ENCODE results near the gene RAB3GAP2.
"Not testable (repeated sequence)": the region's sequence is repeated elsewhere in the genome, so short reads cannot be mapped to it uniquely, and the experiment has no call there.

RAB3GAP2 gene, protein sequence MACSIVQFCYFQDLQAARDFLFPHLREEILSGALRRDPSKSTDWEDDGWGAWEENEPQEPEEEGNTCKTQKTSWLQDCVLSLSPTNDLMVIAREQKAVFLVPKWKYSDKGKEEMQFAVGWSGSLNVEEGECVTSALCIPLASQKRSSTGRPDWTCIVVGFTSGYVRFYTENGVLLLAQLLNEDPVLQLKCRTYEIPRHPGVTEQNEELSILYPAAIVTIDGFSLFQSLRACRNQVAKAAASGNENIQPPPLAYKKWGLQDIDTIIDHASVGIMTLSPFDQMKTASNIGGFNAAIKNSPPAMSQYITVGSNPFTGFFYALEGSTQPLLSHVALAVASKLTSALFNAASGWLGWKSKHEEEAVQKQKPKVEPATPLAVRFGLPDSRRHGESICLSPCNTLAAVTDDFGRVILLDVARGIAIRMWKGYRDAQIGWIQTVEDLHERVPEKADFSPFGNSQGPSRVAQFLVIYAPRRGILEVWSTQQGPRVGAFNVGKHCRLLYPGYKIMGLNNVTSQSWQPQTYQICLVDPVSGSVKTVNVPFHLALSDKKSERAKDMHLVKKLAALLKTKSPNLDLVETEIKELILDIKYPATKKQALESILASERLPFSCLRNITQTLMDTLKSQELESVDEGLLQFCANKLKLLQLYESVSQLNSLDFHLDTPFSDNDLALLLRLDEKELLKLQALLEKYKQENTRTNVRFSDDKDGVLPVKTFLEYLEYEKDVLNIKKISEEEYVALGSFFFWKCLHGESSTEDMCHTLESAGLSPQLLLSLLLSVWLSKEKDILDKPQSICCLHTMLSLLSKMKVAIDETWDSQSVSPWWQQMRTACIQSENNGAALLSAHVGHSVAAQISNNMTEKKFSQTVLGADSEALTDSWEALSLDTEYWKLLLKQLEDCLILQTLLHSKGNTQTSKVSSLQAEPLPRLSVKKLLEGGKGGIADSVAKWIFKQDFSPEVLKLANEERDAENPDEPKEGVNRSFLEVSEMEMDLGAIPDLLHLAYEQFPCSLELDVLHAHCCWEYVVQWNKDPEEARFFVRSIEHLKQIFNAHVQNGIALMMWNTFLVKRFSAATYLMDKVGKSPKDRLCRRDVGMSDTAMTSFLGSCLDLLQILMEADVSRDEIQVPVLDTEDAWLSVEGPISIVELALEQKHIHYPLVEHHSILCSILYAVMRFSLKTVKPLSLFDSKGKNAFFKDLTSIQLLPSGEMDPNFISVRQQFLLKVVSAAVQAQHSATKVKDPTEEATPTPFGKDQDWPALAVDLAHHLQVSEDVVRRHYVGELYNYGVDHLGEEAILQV (N-terminal part only)

DNA sequence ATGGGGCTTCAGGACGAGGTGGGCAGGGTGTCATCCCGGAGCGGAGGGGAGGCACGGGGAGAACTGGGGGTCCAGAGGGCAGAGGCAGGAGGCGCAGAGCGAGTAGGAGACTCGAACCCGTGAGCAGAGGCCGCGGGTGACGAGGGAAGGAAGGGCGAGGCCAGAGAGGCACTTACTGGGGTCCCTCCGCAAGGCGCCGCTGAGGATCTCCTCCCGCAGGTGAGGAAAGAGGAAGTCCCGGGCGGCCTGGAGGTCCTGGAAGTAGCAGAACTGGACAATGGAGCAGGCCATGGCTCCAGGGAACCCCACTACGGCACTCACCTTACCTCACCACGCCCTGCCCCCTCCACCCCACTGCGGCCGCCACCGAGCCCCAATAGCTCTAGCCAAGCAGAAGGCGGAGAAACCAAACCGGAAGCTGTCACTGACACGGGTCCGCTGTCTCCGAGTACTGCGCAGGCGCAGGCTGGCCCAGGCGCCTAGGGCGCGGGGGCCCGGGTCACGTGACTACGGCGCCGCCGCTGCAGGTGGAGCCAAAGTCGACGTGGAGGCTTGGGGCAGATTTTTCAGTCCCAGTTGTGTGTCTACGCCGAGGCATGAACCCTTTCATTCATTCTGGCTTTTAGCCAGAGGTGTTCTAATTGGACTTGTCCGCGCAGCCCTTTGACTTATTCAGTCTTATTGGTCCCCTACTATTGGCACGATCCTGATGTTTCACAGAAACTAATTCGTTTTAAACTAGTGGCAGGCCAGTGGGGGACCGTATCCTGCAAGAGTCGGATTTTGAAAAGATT, at the start of gene RAB3GAP2:
Gene RAB3GAP2, minus strand, starts transcription at position 407 of the 794 bp plus-strand sequence. Its CDS starts 116 bp downstream, at position 291.
- DNase-seq: peak; percentile 90

DNA sequence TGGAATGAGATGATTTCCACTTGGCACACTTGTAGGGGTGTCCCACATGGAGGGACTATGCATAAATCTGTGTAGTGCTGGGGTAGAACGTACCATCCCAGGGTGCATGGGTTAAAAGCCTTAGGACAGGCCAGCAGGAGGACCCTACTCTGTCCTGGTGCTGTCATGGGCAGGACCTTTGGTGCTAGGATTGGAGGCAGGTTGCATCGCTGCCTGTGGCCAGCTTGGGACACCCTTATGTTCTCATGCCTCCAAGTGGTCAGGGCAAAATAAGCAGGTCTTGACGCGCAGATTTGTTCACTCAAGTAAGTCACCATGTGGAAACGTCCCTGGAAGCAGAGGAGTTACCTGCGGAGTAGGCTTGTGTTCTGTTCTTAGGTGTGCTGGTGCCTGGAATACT, 49.5 kb upstream of the RAB3GAP2 start:
- no peak for DNase-seq

DNA sequence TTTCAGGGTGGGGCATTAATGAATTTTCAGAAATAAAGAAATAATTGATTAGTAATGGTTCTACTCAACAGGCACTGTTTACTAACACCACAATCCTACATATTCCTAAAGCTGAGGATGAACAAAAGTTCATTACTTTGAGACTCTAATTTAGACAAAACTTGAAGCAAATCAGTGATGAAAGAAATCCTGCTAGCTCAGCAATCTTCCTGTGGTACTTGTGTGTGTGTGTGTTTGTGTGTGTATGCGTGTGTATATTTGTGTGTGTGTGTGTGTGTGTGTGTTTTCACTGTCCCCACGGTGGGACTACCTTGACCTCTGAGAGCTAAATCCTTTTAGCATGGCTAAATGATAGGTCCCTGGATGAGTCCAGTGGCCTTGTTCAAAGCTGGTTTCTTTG, 48.5 kb upstream of the RAB3GAP2 start:
- no peak for DNase-seq

DNA sequence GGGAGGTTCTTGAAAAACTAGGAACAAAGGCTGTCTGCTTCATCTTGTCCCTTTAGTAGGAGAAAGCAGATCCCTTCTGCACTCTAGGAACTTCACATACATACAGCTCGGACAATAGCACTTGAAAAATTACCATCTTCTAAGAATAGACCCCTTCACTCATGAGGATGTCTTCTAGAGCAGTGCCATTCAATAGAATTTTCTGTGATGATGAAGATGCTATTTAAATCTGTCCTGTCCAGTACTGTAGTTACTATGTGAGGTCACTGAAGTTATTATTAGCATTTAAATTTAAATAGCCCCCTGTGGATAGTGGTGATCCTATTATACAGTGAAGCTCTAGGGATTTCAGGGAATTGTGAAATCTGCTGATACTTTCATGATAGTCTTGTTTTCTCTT, 46.4 kb upstream of the RAB3GAP2 start:
- no peak for DNase-seq

DNA sequence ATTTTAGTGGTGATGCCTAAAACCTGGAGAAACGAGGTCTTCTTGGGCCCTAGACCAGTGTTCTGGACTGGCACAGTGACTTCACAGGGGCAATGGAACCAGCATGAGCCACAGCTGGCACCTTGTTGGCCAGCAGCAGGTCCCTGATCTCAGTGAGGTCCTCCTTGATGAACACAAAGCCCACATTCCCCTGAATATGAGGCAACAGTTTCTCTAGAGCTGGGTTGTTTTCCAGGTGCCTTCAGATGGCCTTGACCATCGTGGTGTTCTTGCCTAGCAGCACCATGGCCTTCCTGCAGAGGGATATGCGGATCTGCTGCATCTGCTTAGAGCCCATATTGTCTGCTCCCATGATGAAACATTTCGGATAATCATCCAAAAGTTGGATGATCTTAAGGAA, 44.9 kb upstream of the RAB3GAP2 start:
- DNase-seq: no peak

DNA sequence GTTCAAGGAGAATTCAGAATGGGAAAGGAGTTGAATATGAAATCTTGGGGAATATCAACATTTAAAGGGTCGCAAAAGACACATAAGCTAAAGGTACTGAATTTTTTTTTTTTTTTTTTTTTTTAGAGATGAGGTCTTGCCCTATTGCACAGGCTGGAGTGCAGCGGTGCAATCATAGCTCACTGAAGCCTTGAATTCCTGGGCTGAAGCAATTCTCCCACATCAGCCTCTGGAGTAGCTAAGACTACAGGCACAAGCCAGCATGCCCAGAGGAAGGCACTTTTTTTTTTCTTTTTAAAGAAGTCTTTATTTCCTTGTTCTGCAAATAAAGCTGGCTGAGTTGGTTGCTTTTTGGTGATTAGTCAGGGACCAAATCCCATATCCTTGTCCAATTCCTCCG, 44.1 kb upstream of the RAB3GAP2 start:
- DNase-seq: no peak

DNA sequence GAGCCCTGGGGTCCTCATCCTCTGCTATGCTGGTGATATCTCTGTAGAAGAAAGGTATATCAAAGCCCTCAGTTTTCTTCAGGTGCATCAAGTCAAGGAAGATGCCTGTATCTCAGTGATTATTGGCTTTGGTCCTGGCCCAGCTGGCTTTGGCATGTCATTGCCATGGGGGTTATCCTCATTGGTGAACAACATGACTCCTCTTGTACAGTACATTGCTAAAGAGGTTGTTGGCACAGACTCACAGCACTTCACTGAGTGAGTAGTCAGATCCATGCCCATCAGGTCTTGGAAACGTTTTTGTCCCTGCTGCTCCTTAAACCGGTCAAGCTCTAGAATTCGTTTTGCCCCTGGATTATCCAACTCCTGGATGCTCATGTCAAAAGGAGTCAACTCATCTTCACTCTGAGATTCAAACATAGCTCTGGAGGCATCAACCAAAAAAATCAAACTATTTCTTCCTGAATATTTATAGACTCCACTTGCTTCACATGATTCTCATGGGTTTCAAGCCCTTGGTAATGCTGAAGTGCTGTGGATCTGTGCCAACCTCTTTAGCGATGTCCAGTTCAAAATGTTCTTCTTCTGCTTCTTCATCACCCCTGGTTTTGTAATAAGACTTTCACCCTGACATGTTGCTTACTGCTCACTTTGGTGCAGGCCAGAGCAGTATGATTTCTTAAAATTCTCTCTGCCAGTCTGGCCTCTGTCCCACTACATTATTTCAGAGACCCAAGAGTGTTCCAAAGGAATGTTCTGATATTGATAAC, 43.0 kb upstream of the RAB3GAP2 start:
- DNase-seq: peak; percentile 32

DNA sequence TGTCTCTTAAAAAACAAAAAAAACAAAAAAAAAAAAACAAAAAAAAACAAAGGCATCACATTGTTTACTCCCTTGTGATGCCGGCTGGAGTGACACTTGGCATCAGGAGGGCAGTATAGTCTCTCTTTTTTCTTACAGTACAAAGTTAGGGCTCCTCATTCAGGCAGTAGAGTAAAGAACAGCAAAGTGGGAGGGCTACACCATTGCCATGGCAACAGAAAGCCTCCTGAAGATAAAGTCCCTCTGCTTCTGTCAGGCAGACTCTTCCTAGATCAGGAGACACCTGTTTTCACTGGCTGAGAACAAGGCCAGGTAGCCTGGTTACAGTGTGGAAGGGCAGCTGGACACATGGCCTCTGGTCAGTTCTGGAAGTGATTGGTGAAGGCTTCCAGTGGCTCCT, 41.3 kb upstream of the RAB3GAP2 start:
- DNase-seq: no peak

DNA sequence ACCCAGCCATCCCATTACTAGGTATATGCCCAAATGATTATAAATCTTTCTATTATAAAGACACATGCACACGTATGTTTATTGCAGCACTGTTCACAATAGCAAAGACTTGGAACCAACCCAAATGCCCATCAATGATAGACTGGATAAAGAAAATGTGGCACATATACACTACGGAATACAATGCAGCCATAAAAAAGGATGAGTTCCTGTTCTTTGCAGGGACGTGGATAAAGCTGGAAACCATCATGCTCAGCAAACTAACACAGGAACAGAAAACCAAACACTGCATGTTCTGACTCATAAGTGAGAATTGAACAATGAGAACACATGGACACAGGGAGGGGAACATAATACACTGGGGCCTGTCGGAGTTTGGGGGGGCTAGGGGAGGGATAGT, 37.9 kb upstream of the RAB3GAP2 start:
- DNase-seq: not testable (repeated sequence)

DNA sequence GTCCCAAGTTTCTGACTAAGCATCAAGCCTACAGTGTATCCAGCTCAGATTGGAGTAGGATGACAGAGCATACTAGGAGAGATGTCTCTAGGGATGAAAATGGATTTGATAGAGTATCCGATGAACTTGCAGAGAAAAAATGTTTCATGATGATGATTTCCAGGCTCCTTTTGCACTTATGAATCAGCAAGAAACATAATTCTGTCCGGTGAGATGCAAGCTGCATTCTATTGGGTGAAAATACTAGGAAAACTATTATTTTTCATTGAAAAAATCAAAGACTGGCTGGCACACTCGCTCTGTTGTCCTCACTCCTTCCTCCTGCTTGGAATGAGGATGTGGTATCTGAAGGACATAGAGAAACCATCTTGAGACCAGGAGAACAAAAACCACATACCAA, 35.4 kb upstream of the RAB3GAP2 start:
- no peak for DNase-seq

DNA sequence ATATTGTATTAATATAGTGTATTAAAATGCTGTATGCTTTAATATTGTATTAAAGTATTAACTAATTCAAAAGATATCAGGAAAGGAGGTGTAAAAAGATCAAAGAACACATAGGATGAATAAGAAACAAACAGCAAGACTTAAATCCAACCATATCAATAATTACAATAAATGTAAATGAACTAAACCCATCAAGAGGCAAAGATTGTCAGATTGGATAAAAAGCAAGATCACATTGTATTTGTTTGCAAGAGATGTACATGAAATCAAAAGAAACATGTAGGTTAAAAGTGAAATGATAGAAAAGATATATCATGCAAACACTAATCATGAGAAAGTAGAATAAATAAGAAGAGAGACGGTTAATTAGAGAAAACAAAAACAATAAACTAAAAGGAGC, 34.1 kb upstream of the RAB3GAP2 start:
- no peak for DNase-seq

DNA sequence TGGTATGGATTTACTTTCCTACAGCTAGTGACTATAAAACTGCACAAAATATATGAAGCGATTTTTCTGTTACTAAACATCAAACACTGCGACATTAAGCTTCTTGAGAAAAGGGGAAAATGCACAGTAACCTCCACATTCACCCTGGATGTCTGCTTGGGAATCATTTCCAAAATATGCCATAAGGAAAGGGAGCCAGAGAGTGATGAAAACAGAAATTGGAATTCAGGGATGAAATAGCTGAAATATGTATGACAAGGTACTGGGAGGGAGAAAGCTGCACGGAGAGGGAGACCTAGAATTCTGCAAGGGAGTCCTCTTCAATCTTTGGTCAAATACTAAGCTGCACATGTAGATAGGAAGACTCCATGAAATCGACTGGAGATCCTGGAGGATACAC, 31.6 kb upstream of the RAB3GAP2 start:
- DNase-seq: no peak

DNA sequence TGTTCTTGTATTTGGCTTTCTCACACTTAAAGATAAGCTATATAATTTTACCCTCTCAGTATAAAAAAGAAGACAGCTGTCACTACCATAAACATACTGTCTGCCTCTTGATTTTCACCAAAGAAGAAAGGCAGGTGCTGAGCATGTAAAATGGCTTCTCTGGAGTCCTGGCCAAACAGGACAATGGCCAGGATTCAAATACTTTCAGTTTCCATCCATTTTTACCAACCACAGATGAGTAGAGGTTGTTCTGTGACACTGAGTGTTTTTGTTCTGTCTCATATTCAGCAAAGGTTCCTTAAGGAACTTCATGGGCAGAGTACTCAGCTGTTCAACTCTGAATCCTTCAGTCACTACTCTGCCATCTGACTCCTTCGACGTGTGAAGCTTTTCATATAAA, 29.4 kb upstream of the RAB3GAP2 start:
- DNase-seq: no peak

DNA sequence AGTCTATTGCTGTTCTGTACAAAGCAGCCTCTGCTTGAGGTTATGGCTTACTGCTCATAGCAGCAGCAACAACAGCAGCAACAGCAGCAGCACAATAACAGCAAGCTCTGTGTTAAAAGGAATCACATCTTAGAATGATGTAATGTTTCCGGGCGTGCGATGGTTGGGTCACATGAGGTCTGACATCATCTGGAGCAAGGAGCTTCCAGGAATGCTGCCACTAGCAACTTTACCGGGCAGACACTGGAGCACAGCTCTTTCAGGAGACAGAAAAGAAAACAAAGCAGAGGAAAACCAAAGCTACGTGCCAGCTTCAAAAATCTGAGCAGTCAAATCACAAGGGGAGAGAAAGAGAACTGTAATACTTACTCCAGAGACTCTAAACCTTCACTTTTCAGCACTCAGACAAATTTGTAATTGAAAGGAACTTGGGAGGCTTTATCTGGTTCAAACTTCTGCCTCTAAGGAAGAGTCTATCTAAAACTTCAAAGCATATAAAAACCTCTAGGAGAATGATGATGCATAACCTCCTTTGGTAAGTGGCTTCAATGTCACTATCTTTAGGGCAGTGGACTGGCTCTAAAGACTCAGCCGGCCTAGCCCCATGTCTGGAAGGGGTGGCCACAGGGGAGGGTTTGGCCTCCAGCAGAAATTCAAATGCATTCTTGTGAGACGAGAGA, 28.3 kb upstream of the RAB3GAP2 start:
- peak; percentile 62 for DNase-seq

DNA sequence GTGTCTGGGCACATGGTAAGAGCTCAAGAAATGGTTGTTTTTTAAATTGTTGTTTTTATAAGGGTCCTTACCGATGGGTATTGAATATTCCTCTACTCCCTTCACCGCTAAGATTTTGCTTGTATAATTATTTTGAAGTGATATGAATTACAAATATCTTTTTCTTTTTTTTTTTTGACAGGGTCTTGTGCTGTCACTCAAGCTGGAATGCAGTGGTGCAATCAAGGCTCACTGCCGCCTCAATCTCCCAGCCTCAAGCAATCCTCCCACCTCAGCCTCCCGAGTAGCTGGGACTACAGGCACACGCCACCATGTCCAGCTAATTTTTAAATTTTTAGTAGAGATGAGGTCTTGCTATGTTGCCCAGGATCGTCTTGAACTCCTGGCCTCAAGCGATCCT, 27.1 kb upstream of the RAB3GAP2 start:
- no peak for DNase-seq

DNA sequence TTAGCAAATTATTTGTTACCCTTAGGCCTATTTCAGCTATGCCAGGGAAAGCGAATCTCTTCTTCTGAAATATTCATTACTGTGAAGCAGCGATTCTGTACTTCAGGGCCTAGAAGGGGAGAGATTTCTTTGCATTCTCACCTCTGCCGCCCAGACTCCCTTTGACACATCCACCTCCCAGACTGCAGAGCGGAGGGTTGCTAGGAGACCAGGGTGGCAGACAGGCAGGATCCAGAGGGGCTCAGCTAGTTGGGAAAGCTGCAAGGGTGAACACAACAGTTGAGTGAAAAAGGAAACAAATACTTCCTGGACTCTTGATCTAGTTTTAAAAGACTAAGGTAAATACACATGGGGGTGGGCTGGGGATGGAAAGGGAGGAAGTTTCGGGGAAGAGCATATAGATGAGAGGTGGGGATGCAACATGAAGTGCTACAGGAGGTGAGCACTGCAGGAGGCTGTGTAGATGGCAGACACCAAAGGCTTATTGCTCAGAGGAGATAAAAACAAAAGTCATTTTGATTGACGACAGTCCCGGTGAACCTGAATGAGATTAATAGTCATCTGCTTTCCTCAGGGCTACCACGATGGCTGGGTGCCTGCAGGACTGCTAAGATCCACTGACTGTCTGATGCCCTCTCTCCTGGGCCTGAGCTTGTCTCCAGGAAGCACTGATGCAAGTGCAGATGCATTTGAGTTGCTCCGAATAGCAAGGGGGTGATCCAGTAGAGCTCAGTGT, 26.4 kb upstream of the RAB3GAP2 start:
- no peak for DNase-seq

DNA sequence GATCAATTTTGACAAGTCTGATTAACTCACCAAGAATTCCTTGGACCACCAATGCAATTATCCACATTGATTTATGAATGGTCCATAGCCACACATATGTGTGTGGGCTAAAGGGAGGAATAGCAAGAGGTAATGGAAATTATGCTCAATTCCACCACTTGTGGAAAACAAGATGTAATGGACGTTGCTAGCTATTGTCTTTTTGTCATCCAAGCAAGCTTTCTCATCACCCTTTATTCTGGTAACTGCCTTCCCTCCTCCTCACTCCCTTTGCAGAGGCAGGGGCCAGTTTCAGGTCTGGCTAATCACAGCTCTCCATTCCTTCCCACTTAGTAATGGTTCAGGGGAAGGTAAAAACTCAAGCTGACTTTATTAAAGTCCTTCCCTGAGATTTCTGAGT, 24.7 kb upstream of the RAB3GAP2 start:
- DNase-seq: no peak

DNA sequence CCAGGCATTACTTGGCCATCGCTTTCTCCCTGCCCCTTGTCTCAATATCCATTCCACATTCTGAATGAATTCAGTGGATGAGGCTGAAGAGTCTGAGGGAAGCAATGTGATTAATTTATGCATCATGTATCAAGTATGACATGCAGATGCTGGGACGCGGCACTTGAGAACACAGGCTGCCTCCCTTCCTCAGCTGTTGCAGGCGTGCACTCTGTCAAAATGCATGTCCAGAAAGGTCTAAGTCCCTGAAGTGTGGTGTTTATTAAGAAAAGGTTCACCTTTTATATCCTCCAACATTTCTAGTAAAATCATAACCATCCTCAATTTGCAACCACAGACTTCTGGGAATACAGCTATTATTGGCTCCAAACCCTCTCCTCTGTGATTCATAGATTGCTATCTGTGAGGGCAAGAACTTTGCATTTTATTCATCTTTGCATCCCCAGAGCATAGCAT, 22.6 kb upstream of the RAB3GAP2 start:
- no peak for DNase-seq

DNA sequence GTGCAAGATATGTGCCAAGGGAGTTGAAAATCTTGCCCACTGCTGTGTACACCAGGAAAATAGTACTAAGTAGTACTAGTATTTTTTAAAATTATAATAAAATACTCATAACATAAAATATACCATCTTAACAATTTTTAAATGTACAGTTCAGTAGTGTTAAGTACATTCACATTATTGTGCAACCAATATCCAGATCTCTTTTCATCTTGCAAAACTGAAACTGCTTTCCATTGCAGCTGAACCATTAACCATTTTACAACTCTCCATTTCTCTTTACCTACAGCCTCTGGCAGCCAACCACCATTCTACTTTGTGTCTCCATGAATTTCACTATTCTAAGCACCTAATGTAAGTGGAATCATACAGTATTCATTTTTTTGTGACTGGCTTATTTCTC, 19.3 kb upstream of the RAB3GAP2 start:
- DNase-seq: no peak

DNA sequence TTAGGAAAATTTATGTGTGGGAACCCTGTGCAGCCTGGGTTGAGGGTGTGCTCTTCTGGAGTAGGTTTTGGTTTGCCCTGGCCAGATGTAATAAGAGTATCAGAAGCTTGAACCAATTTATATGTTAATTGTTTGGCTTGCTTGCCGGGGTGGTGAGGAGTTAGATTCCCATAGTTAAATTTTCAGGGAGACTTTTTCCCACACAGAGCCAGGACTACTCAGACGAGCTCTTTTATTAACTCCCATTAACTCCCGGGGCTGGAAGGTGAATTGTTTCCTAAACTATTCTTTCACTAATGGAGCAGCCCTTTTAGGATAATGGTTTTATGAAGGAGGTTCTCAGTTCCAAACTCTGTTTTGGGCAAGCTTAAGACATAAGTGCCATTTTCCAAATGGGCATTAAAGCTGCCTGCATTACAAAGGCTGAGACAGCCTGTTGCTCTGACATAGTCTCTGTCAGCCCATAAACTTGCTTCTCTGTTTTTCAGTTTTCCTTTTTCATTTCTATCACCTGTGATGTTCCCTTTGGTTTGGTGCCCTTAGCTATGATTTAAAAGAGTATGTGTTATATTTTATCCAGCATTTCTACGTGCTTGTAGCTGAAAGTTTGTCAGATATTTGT, 18.0 kb upstream of the RAB3GAP2 start:
- no peak for DNase-seq

Measured in NCI-H2029 (cell line).